DOHH2 (cell line): ENCODE measurements around the gene CORO1C.

Source experiments
- H3F3A ChIP-seq: fragments of 200-600 bp; sonication (generic), shearing (Covaris generic); 2 replicates; pipeline ENCODE4 v1.6.0; 2016; ENCODE audit warnings: antibody characterized with exemption, mild to moderate bottlenecking; ENCODE audit not compliant: control insufficient read depth, insufficient read depth
- H3K27ac ChIP-seq: fragments of 200-600 bp; sonication (generic); 2 replicates; pipeline ENCODE4 v1.5.1; 2014; ENCODE audit warnings: low read depth, mild to moderate bottlenecking, low read length, moderate library complexity
- H3K27me3 ChIP-seq: fragments of 200-600 bp; sonication (generic); 2 replicates; pipeline ENCODE4 v1.6.1; 2014; ENCODE audit warnings: mild to moderate bottlenecking, low read length, mixed read lengths; ENCODE audit not compliant: control insufficient read depth
- H3K36me3 ChIP-seq: fragments of 200-600 bp; sonication (generic); 2 replicates; pipeline ENCODE4 v1.6.1; 2014; ENCODE audit warnings: mild to moderate bottlenecking, low read length, moderate library complexity, mixed read lengths; ENCODE audit not compliant: control insufficient read depth
- H3K4me1 ChIP-seq: fragments of 200-600 bp; sonication (generic); 2 replicates; pipeline ENCODE4 v1.6.1; 2014; ENCODE audit warnings: mild to moderate bottlenecking, low read length, mixed read lengths; ENCODE audit not compliant: control insufficient read depth
- H3K4me2 ChIP-seq: fragments of 200-600 bp; sonication (generic); 2 replicates; pipeline ENCODE4 v1.6.0; 2014; ENCODE audit warnings: mild to moderate bottlenecking, low read length, moderate library complexity
- H3K4me3 ChIP-seq: fragments of 200-600 bp; sonication (generic); 2 replicates; pipeline ENCODE4 v1.5.1; 2014; ENCODE audit warnings: mild to moderate bottlenecking, low read length, mixed read lengths
- H3K79me2 ChIP-seq: fragments of 200-600 bp; sonication (generic); 2 replicates; pipeline ENCODE4 v1.6.1; 2014; ENCODE audit warnings: mild to moderate bottlenecking, low read length, mixed read lengths; ENCODE audit not compliant: control insufficient read depth
- H3K9me2 ChIP-seq: fragments of 200-600 bp; sonication (generic); replicated peaks from 2 replicates; pipeline ENCODE4 v1.6.1; 2014; ENCODE audit warnings: mild to moderate bottlenecking, low read length, mixed read lengths; ENCODE audit not compliant: control insufficient read depth
- H3K9me3 ChIP-seq: fragments of 200-600 bp; sonication (generic); 2 replicates; pipeline ENCODE4 v1.6.1; 2014; ENCODE audit warnings: antibody characterized with exemption, low read length, mixed read lengths; ENCODE audit not compliant: control insufficient read depth, insufficient read depth
- H4K20me1 ChIP-seq: fragments of 200-600 bp; sonication (generic); 2 replicates; pipeline ENCODE4 v1.6.0; 2014; ENCODE audit warnings: low read depth, mild to moderate bottlenecking, antibody characterized with exemption, low read length, moderate library complexity; ENCODE audit not compliant: control insufficient read depth, insufficient read depth
- EZH2phosphoT487 ChIP-seq: fragments of 200-600 bp; sonication (generic); IDR thresholded peaks from 2 replicates; pipeline ENCODE4 v1.6.1; 2017; ENCODE audit warnings: borderline replicate concordance, mild to moderate bottlenecking, antibody characterized with exemption, low read length, moderate library complexity, mixed read lengths
- TF ChIP-seq, protein P1 (sequence below): fragments of 200-600 bp; sonication (generic); IDR thresholded peaks from one replicate; pipeline ENCODE4 v1.5.1; 2014; ENCODE audit warnings: antibody characterized with exemption, mild to moderate bottlenecking, low read depth, low read length; ENCODE audit not compliant: poor library complexity, severe bottlenecking

The CORO1C gene

DNA sequence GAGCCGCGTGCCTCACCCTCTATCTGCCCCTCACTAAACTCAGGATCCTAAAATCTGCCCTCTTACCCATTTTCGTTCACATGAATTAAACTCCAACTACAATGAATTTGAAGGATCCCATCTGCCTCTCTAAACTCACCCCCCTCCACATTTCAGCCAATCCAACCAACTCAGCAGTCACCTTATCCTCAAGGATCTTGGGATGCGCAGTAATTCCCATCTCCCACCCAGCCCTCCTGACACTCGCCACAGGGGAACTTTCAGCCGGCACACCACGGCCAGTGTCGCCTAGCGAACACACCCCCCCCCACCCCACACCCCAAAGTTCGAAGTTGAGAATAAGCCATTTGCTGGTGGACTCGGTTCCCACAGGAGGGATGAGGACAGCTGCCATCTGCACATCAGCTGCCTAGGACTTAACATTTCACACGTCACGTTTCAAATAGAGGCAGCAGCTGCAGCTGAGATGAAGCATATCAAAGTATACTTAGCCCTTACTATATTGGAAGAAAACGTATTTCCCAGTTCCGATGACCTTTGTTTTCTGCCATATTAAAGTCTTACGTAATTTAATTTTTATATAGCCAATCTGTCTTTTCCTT is 88.9 kb downstream of the CORO1C start:
- Histone ChIP-seq H3K79me2 (no peaks in the 10 kb centered on the region), H3K36me3 (no peaks in the 10 kb centered on the region), H3K4me3 (peak overlapping the region; percentile 62), H3K27ac (peak overlapping the region; percentile 68), H3K27me3 (peaks cover 26% of the 10 kb centered on the region), H4K20me1 (no peaks in the 10 kb centered on the region), H3K9me2 (no peaks in the 10 kb centered on the region), H3K4me2 (peak overlapping the region; percentile 83), H3F3A (peaks cover 9% of the 10 kb centered on the region), H3K9me3 (no peaks in the 10 kb centered on the region), H3K4me1 (peaks cover 87% of the 10 kb centered on the region)
- TF ChIP-seq, protein P1, sequence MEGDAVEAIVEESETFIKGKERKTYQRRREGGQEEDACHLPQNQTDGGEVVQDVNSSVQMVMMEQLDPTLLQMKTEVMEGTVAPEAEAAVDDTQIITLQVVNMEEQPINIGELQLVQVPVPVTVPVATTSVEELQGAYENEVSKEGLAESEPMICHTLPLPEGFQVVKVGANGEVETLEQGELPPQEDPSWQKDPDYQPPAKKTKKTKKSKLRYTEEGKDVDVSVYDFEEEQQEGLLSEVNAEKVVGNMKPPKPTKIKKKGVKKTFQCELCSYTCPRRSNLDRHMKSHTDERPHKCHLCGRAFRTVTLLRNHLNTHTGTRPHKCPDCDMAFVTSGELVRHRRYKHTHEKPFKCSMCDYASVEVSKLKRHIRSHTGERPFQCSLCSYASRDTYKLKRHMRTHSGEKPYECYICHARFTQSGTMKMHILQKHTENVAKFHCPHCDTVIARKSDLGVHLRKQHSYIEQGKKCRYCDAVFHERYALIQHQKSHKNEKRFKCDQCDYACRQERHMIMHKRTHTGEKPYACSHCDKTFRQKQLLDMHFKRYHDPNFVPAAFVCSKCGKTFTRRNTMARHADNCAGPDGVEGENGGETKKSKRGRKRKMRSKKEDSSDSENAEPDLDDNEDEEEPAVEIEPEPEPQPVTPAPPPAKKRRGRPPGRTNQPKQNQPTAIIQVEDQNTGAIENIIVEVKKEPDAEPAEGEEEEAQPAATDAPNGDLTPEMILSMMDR = no peak
- no peak for TF ChIP-seq EZH2phosphoT487

DNA sequence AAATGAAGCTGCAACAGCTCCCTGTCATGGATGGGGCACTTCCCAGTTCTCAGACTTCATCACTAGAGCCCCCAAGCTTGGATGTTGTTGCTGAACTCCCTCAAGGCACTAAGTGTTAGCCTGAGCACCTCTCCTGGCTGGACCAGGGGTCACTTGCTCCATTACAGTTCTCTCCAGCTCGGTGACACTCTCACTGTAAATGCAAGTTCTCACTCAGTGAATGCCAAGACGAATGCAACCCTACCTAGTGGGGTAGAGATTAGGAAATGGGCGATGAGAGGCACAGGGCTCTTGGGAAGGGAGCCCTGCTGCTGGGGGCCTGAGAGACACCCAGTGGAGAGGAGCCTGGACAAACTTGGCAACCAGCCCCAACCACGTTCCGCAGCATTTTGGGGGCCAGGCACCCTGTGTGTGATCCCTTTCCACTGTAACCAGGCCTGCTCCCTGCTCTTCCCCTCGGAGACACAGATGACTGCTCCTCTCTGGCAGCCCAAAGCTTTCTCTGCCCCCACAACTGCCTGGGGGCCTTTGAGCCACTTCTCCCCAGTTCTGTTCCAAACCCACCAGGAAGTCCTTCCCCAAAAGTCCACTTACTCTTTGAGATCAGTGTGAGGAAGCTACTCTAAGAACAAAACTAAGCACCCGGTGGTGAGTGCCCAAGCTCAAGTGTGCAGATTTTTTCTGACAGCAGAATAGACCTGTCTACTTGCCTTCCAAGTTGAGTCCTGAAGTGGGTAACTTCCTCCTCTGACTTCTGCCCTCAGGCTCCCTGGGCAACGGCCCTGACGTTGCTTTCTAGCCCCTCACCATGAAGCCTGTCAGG is 89.7 kb downstream of the CORO1C start:
- Histone ChIP-seq H3K27me3 (peaks cover 26% of the 10 kb centered on the region), H3F3A (peaks cover 12% of the 10 kb centered on the region), H3K4me2 (peak overlapping the region; percentile 83), H3K4me3 (peak overlapping the region; percentile 62), H3K9me2 (no peaks in the 10 kb centered on the region), H4K20me1 (no peaks in the 10 kb centered on the region), H3K36me3 (no peaks in the 10 kb centered on the region), H3K4me1 (peaks cover 89% of the 10 kb centered on the region), H3K27ac (peak overlapping the region; percentile 68), H3K79me2 (no peaks in the 10 kb centered on the region), H3K9me3 (no peaks in the 10 kb centered on the region)
- TF ChIP-seq EZH2phosphoT487 = no peak
- TF ChIP-seq, protein P1 = no peak

DNA sequence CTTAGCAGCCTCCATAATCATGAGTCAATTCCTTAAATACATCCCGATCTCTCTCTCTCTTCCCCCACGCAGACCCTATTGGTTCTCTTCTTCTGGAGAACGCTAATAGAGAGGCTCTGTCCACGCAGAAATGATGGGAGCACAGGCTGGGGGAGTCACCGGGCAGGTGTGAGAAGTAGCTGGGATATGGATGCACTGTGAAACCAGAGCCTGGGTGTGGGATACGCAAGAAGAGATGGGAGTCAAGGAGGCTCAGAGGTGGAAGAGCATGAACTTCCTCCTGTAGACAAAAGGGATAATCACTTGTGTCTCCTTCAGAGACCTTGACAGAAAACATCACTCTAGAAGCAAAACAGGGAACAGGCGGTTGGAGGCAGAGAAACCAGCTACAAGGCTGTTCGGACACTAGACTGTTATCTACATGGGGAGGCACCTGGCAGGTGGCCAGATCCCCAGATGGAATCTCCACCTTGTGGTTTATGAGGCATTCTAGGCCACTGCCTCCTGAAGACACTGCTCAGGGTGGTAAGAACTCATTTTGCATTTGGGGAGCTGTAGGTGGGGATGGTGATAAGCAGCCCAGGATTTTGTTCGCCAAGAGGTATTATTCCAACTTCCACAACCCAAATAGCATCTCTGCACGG is 90.4 kb downstream of the CORO1C start:
- TF ChIP-seq, protein P1 = no peak
- no peak for TF ChIP-seq EZH2phosphoT487
- Histone ChIP-seq H3K79me2 (no peaks in the 10 kb centered on the region), H3K4me1 (peaks cover 87% of the 10 kb centered on the region)

More for the DNA sequence above, 90.4 kb downstream of the CORO1C start:
- Histone ChIP-seq H3K27ac (no peak overlapping the region), H3K9me2 (no peaks in the 10 kb centered on the region), H3K4me3 (no peak overlapping the region), H3K27me3 (peaks cover 22% of the 10 kb centered on the region), H3K36me3 (no peaks in the 10 kb centered on the region), H3K9me3 (no peaks in the 10 kb centered on the region), H3F3A (peaks cover 19% of the 10 kb centered on the region), H4K20me1 (no peaks in the 10 kb centered on the region), H3K4me2 (peak overlapping the region; percentile 83)
